GM19395 (cell line): ENCODE results near the gene ARHGAP20.

Experiments
- ATAC-seq: cut with Tn5 transposase; IDR thresholded peaks from one replicate; pipeline ENCODE4 v1.9.1; 2021; ENCODE audit warnings: mild to moderate bottlenecking, moderate library complexity; ENCODE audit not compliant: unreplicated experiment

Gene ARHGAP20

DNA sequence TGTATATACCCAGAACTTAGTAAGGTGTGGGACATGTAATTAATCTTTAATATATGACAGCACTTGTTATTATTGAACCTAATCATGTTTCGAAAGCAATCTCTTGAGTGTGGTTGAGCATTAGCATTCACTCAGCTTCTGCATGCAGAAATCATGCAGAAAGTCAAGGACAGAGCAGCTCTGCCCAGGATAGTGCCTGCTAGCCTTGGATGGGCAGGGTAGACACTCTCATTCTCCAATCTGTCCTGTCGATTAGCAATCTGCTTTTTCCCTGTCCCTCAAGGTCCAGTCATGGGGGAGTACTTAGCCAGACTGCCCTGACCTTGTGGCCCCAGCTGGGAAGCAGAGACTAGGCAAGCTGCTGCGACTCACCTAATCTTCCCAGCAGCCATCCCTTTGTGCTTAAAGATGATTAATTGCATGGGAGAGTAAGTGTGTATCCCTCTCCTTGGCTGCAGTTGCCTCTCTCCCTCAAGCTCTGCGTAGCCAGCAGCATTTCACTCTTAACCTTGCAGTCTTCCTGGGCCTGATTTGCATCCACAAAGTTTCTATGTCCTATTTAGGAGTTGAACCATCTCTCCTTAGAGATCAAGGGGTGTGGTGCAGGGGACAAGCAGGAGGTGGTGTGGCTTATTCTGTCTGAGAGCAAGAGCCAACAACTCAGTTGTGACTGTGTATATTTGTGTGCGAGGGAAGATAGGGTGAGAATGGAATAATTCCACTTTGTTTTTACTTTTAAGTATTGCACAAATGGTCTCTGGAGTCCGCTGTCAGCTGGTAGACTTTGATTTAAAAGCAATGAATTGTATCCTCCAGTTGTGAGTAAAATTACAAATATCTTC is 181.1 kb downstream of the ARHGAP20 start:
- no peak for ATAC-seq

GRCh38 chr11:110529043-110529442 is 183.2 kb downstream of the ARHGAP20 start:
- no peak for ATAC-seq

- ATAC-seq, result no peak
These were observed 185.1 kb downstream of the ARHGAP20 start for GRCh38 chr11:110527146-110527545.
